ENCODE data around the gene PIGN. TPM values are rescaled to one million over a fixed set of nuclear protein-coding genes. Genes with fewer than 3 reads are reported as not detected.

Gene PIGN
- total RNA-seq, 1 experiment from 2014 or later = 32.9 TPM

DNA sequence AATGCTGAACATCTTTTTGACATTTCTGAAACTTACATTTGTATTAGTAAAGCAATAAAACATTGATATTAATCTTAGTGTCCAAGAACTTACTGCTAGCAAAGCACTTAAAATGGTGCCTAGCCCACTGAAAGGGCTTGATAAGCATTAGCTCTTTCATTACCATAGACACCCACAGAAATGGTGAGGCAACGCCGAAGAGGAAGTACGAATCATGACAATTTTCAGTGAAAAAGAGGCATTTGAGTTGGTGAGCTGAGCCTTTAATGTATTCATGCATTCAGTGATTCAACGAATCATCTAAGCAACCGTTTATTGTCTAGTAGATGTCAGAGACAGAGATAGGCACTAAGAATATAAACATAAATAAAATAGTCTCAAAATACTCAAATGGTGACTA, 101.1 kb downstream of the PIGN start:
- in situ Hi-C loops (cut with HindIII; ENCODE audit: low pct_unique_long_range_greater_than_20kb, low sequenced_read_pairs) = no loop called here
- no peak for DNase-seq (ENCODE audit: low read depth, low spot score)

DNA sequence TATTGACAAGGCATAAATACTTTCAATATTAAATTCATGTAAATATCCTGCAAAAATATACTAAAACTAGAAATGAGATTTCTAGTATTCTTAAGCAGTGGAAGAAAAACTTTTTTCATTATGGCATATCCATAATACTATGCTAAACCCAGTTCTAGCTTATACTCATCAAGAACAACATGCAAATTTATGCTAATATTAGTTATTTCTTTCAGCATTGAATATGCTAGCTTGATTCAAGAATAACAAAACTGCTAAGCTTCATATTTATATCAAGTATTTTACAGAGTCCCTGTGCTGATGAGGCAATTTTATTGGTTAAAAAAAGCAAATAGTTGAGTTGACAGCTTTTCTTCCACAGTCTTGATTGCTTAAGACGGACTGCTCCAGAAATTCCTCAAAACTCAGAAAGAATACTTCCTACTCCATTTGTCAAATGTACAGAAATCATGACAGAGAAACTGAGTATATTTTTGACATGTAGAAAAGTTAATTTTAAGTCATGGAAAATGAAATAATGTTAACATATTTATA, 105.0 kb downstream of the PIGN start:
- no peak for DNase-seq (ENCODE audit: low read depth, low spot score)
- in situ Hi-C loops (cut with HindIII; ENCODE audit: low pct_unique_long_range_greater_than_20kb, low sequenced_read_pairs) = no loop called here

DNA sequence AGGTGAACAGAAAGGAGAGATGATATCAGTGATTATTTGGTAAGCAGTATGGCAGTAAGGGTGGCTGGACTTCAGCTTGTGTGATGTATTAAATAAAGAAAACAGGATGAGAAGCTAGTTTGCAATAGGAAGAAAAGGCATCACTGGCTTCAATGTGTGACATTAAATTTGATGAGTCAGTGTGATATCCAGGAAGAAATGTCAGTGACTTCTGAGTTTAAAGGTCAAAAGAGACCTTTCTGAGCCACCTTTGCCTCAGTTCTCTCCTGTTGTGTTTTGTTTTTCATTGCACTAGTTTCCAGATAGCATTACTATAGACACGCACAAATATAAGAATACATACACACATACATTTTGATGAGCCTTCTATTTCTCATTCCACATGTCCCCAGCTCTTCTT, 105.6 kb downstream of the PIGN start:
- DNase-seq (ENCODE audit: low read depth, low spot score) = no peak
- in situ Hi-C loops (cut with HindIII; ENCODE audit: low pct_unique_long_range_greater_than_20kb, low sequenced_read_pairs) = no loop called here

- in situ Hi-C loops (cut with HindIII; ENCODE audit: low pct_unique_long_range_greater_than_20kb, low sequenced_read_pairs) = no loop called here
- DNase-seq (ENCODE audit: low read depth, low spot score) = no peak
These were observed 106.5 kb downstream of the PIGN start for GRCh38 chr18:62080172-62080900.

GRCh38 chr18:62073461-62074281, 113.2 kb downstream of the PIGN start:
- in situ Hi-C loops (cut with HindIII; ENCODE audit: low pct_unique_long_range_greater_than_20kb, low sequenced_read_pairs) = no loop called here
- DNase-seq (ENCODE audit: low read depth, low spot score) = no peak

GRCh38 chr18:62072370-62072769, 114.5 kb downstream of the PIGN start:
- DNase-seq (ENCODE audit: low read depth, low spot score) = no peak
- in situ Hi-C loops (cut with HindIII; ENCODE audit: low pct_unique_long_range_greater_than_20kb, low sequenced_read_pairs) = no loop called here

DNA sequence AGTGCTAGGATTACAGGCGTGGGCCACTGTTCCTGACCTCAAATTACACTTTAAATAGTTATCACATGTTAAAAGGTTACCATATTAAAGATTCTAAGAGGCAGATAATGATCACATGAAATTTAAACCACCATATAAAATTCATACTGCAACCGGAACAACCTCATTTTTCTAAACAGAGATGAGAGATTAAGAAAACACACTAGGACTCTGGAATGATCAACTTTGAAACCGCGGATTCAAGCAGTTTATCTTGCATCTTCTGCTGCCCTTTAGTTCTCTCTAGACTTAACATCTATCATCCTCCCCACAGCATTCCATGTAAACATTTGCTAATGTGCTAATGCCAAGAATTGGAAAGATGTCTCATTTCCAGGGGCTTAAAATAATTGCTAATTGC, 115.8 kb downstream of the PIGN start:
- no peak for DNase-seq (ENCODE audit: low read depth, low spot score)
- in situ Hi-C loops (cut with HindIII; ENCODE audit: low pct_unique_long_range_greater_than_20kb, low sequenced_read_pairs) = no loop called here

DNA sequence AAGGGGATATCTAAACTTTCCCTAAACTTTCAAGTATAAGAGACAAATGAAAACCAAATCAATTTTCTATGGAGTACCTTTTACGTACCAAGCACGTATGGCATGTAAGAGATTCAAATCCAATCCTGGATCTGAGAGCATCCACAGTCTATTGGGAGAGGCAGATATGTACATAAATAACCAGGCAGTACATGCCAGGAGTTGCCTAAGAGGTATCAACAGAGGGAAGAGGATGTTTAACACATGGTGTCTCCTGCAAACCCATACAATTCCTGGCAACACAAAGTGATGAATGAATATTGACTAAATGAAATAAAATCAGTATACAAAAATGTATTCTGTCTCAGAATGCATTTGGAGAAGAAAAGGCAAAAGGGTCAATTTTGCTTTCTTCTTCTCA, 116.6 kb downstream of the PIGN start:
- in situ Hi-C loops (cut with HindIII; ENCODE audit: low pct_unique_long_range_greater_than_20kb, low sequenced_read_pairs) = no loop called here
- no peak for DNase-seq (ENCODE audit: low read depth, low spot score)

DNA sequence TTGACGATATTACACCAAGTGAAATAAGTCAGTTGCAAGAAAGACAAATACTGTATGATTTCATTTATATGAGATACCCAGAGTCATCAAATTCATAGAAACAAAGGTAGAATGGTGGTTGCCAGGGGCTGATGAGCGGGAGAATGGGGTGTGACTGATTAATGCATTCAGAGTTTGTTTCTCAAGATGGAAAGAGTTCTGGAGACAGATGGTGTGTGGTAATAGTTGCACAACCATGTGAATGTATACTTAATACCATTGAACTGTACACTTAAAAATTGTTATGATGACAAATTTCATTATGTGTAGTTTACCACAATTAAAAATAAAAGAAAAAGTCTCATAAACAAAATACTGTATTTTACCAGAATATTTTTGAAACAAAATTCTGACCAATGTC, 117.3 kb downstream of the PIGN start:
- DNase-seq (ENCODE audit: low read depth, low spot score) = no peak
- in situ Hi-C loops (cut with HindIII; ENCODE audit: low pct_unique_long_range_greater_than_20kb, low sequenced_read_pairs) = no loop called here

DNA sequence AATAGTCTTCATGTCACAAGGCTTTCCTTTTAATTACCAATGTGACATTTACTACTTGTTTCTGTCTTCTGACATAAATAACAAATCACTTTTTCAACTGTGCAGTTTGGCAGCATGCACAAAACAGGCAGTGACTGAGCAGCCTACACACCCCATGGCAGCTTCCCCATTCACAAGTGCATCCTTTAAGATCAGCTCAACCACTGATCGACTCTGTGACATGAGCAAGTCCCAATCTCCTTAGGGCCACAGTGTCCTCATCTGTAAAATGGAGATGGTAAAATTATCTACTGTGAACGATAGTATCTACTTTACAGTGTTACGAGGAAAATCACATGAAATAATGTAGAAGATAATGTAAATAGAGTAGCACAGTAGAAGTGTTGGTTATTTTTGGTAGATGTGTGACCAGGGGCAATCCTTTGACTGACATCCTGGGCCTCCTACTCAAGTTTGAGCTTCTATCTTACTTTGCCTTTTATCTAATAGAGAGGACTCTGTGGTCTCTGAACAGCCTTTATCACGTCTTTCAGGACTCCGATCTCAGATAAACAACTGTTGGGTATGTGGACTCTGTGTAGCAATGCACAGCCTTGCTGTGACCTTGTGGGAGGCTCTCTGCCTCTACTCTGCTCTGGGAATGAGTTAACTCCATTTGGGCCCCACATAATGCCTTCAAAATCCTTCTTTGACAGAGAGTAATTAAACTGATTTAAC, 120.6 kb downstream of the PIGN start:
- no peak for DNase-seq (ENCODE audit: low read depth, low spot score)
- in situ Hi-C loops (cut with HindIII; ENCODE audit: low pct_unique_long_range_greater_than_20kb, low sequenced_read_pairs) = no loop called here

DNA sequence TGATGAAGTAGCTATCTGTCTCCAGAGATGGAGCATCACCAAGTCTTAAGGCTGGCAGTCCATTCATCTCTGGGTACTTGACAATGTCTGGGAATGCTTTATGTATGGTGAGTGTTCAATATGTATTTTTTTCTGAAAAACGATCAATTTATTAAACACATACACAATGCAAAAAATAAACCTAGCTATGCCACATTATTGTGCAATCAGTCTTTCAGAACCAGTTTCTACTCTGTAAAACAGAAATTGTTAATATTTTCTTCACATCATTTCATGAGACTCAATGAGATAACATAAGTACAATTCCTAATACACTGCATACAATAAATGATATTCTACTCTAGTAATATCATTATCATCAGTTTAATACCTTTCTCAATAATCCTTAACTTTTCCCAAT, 122.5 kb downstream of the PIGN start:
- in situ Hi-C loops (cut with HindIII; ENCODE audit: low pct_unique_long_range_greater_than_20kb, low sequenced_read_pairs) = no loop called here
- no peak for DNase-seq (ENCODE audit: low read depth, low spot score)

DNA sequence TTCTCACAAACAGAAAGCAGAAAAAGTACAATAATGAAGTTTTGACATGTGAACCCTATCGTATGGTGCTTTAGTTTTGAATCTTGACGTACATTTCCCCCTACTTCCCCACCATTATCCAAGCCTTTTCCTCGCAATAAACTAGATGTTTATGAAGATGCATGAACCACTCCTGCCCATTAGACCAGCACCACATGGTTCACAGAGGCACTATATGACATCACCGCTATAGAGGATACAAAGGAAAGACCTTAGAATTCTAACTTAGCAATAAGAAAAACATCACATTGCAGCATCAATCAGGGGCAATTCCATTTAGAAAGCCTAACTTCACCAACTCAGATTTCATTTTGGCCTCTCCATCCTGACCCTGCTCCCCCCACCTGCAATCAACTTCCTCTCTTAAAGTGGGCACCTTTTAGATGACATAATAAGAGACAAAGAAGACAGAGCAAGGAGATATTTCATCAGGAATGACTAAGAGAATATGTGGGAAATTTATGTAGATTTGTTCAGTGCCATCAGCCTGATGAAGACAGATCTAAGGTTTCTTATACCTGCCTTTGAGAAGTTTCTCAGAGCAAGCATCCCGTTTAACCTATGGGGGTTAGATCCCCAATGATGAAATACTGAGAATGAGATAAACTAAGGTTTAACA, 124.9 kb downstream of the PIGN start:
- in situ Hi-C loops (cut with HindIII; ENCODE audit: low pct_unique_long_range_greater_than_20kb, low sequenced_read_pairs) = no loop called here
- no peak for DNase-seq (ENCODE audit: low read depth, low spot score)

- in situ Hi-C loops (cut with HindIII; ENCODE audit: low pct_unique_long_range_greater_than_20kb, low sequenced_read_pairs) = no loop called here
These were observed 126.0 kb downstream of the PIGN start for GRCh38 chr18:62060820-62061219.

GRCh38 chr18:62054929-62055498, 131.8 kb downstream of the PIGN start:
- in situ Hi-C loops (cut with HindIII; ENCODE audit: low pct_unique_long_range_greater_than_20kb, low sequenced_read_pairs) = no loop called here
- DNase-seq (ENCODE audit: low read depth, low spot score) = no peak

More at GRCh38 chr18:62060820-62061219, 126.0 kb downstream of the PIGN start:
- no peak for DNase-seq (ENCODE audit: low read depth, low spot score)

DNA sequence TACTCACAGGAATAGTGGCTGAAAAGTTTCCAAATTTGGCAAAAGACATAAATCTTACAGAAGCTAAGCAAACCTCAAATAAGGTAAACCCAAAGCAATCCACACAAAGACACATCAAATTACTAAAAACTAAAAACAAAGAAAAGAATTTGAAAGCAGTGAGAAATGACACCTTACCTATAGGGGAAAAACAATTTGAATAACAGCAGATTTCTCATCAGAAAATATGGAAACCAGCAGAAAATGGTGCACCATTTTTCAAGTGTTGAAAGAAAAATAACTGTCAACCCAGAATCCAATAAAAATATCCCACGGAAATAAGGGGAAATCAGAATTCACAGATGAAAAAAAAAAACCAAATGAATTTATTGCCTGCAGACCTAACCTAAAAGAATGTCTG, 138.6 kb downstream of the PIGN start:
- no peak for DNase-seq (ENCODE audit: low read depth, low spot score)
- in situ Hi-C loops (cut with HindIII; ENCODE audit: low pct_unique_long_range_greater_than_20kb, low sequenced_read_pairs) = no loop called here

GRCh38 chr18:62045316-62045715, 141.5 kb downstream of the PIGN start:
- in situ Hi-C loops (cut with HindIII; ENCODE audit: low pct_unique_long_range_greater_than_20kb, low sequenced_read_pairs) = no loop called here
- DNase-seq (ENCODE audit: low read depth, low spot score) = no peak

GRCh38 chr18:62044490-62045000, 142.3 kb downstream of the PIGN start:
- in situ Hi-C loops (cut with HindIII; ENCODE audit: low pct_unique_long_range_greater_than_20kb, low sequenced_read_pairs) = no loop called here
- DNase-seq (ENCODE audit: low read depth, low spot score) = no peak

All from SK-MEL-5 (cell line).